GM19328 (cell line): Measurements from ENCODE around the gene KRI1.
"Not testable (repeated sequence)": the region's sequence is repeated elsewhere in the genome, so short reads cannot be mapped to it uniquely, and the experiment has no call there.

Experiments
- ATAC-seq: cut with Tn5 transposase; IDR thresholded peaks from one replicate; pipeline ENCODE4 v1.9.1; 2021; ENCODE audit warnings: mild to moderate bottlenecking, moderate library complexity; ENCODE audit not compliant: unreplicated experiment

KRI1 gene

GRCh38 chr19:10575011-10575716 lies 9.4 kb upstream of the KRI1 start:
- ATAC-seq, result no peak

- no peak for ATAC-seq
These were observed 8.7 kb upstream of the KRI1 start for GRCh38 chr19:10574462-10574861.

GRCh38 chr19:10573793-10574192 lies 8.0 kb upstream of the KRI1 start:
- ATAC-seq, result not testable (repeated sequence)

GRCh38 chr19:10568826-10569651 lies 3.2 kb upstream of the KRI1 start, which contains the start of gene CDKN2D:
CDKN2D (minus strand) TSS chr19:10568979; CDS start chr19:10568653, 326 bp downstream.
- peak; percentile 52 for ATAC-seq

- no peak for ATAC-seq
These were observed 2.4 kb upstream of the KRI1 start for GRCh38 chr19:10568062-10568825.

GRCh38 chr19:10567656-10568055 lies 1.8 kb upstream of the KRI1 start:
- no peak for ATAC-seq

GRCh38 chr19:10566658-10567410 lies 1.0 kb upstream of the KRI1 start:
- ATAC-seq, result no peak

- ATAC-seq, result no peak
These were observed 523 bp upstream of the KRI1 start for GRCh38 chr19:10566408-10566657.

- no peak for ATAC-seq
These were observed 713 bp downstream of the KRI1 start for GRCh38 chr19:10565028-10565566.

GRCh38 chr19:10562609-10563008 lies 3.2 kb downstream of the KRI1 start:
- no peak for ATAC-seq

- ATAC-seq, result no peak
These were observed 5.7 kb downstream of the KRI1 start for GRCh38 chr19:10560154-10560553.

GRCh38 chr19:10557603-10558197 lies 8.1 kb downstream of the KRI1 start:
- no peak for ATAC-seq

GRCh38 chr19:10555610-10555973 lies 10.2 kb downstream of the KRI1 start:
- ATAC-seq, result no peak

- no peak for ATAC-seq
These were observed 10.8 kb downstream of the KRI1 start for GRCh38 chr19:10554760-10555609.

GRCh38 chr19:10553943-10554381 lies 11.8 kb downstream of the KRI1 start:
- ATAC-seq, result peak; percentile 60

- no peak for ATAC-seq
These were observed 12.6 kb downstream of the KRI1 start for GRCh38 chr19:10553087-10553667.

- ATAC-seq, result no peak
These were observed 13.2 kb downstream of the KRI1 start for GRCh38 chr19:10552510-10553053.

GRCh38 chr19:10551698-10552301 lies 14.0 kb downstream of the KRI1 start:
- ATAC-seq, result no peak
